SK-N-SH treated with all-trans-retinoic acid at 6 μM for 48 hours (cell line): ENCODE measurements around the gene RAC3.

Experiments used
- ATAC-seq: fragments of 200-7000 bp; cut with Tn5 transposase; 3 replicates; pipeline ENCODE4 v1.9.1; 2020; ENCODE audit warnings: mild to moderate bottlenecking, moderate library complexity
- ARNTL ChIP-seq: fragments of 450-650 bp; formaldehyde crosslinking; IDR thresholded peaks from 2 replicates; pipeline ENCODE4 v1.5.0; 2020; ENCODE audit warnings: low read depth, mild to moderate bottlenecking, moderate library complexity, borderline replicate concordance
- CSDC2 ChIP-seq: fragments of 250-450 bp; sonication (Bioruptor Pico); IDR thresholded peaks from 2 replicates; pipeline ENCODE4 v1.5.0; 2020; ENCODE audit warnings: mild to moderate bottlenecking, moderate library complexity
- ESRRG ChIP-seq: fragments of 250-450 bp; sonication (Bioruptor Pico); IDR thresholded peaks from 2 replicates; pipeline ENCODE4 v1.6.1; 2021; ENCODE audit warnings: mild to moderate bottlenecking
- GLIS3 ChIP-seq: fragments of 250-450 bp; sonication (Bioruptor Pico); IDR thresholded peaks from 2 replicates; pipeline ENCODE4 v1.5.0; 2020; ENCODE audit warnings: mild to moderate bottlenecking, moderate library complexity
- ISL1 ChIP-seq: fragments of 250-450 bp; sonication (Bioruptor Pico); IDR thresholded peaks from 2 replicates; pipeline ENCODE4 v2.1.2; 2022; ENCODE audit warnings: mild to moderate bottlenecking, moderate library complexity
- OSR1 ChIP-seq: fragments of 250-450 bp; sonication (Bioruptor Pico); IDR thresholded peaks from 2 replicates; pipeline ENCODE4 v1.8.0; 2022; ENCODE audit warnings: moderate library complexity, mild to moderate bottlenecking, inconsistent platforms
- PPARA ChIP-seq: fragments of 250-450 bp; sonication (Bioruptor Pico); IDR thresholded peaks from 2 replicates; pipeline ENCODE4 v1.5.0; 2020; ENCODE audit warnings: mild to moderate bottlenecking, borderline replicate concordance
- RARB ChIP-seq: fragments of 250-450 bp; sonication (Bioruptor Pico); IDR thresholded peaks from 2 replicates; pipeline ENCODE4 v1.8.0; 2021; ENCODE audit warnings: mild to moderate bottlenecking, moderate library complexity
- SNAI2 ChIP-seq: fragments of 250-450 bp; sonication (Bioruptor Pico); IDR thresholded peaks from 2 replicates; pipeline ENCODE4 v1.5.0; 2020; ENCODE audit warnings: mild to moderate bottlenecking, moderate library complexity
- TCF4 ChIP-seq: fragments of 250-450 bp; sonication (Bioruptor Pico); IDR thresholded peaks from 2 replicates; pipeline ENCODE4 v1.8.0; 2021; ENCODE audit warnings: mild to moderate bottlenecking, moderate library complexity, borderline replicate concordance
- TOX ChIP-seq: fragments of 250-450 bp; sonication (Bioruptor Pico); IDR thresholded peaks from 2 replicates; pipeline ENCODE4 v1.8.0; 2021; ENCODE audit warnings: mild to moderate bottlenecking, moderate library complexity, borderline replicate concordance
- ZC3H10 ChIP-seq: fragments of 250-450 bp; sonication (Bioruptor Pico); IDR thresholded peaks from 2 replicates; pipeline ENCODE4 v1.5.1; 2021; ENCODE audit warnings: mild to moderate bottlenecking, moderate library complexity
- ZFP3 ChIP-seq: fragments of 250-450 bp; sonication (Bioruptor Pico); IDR thresholded peaks from 2 replicates; pipeline ENCODE4 v1.5.0; 2020; ENCODE audit warnings: mild to moderate bottlenecking, moderate library complexity
- ZFP30 ChIP-seq: fragments of 450-650 bp; formaldehyde crosslinking; IDR thresholded peaks from 2 replicates; pipeline ENCODE4 v1.5.0; 2022; ENCODE audit warnings: mild to moderate bottlenecking, moderate library complexity
- ZNF565 ChIP-seq: fragments of 450-650 bp; formaldehyde crosslinking; conservative IDR thresholded peaks from 2 replicates; pipeline ENCODE4 v1.5.0; 2020; ENCODE audit warnings: low read depth, mild to moderate bottlenecking, moderate library complexity
- ZNF70 ChIP-seq: fragments of 450-650 bp; formaldehyde crosslinking; IDR thresholded peaks from 2 replicates; pipeline ENCODE4 v1.5.0; 2020; ENCODE audit warnings: mild to moderate bottlenecking, moderate library complexity
- TF ChIP-seq, protein P1 (sequence below): fragments of 250-450 bp; sonication (Bioruptor Pico); IDR thresholded peaks from 2 replicates; pipeline ENCODE4 v1.5.0; 2020; ENCODE audit warnings: mild to moderate bottlenecking, moderate library complexity
- TF ChIP-seq, protein P2 (sequence below): fragments of 250-450 bp; sonication (Bioruptor Pico); IDR thresholded peaks from 2 replicates; pipeline ENCODE4 v1.8.0; 2020; ENCODE audit warnings: mild to moderate bottlenecking, moderate library complexity, borderline replicate concordance
- TF ChIP-seq, protein P3 (sequence below): fragments of 250-450 bp; sonication (Bioruptor Pico); IDR thresholded peaks from 2 replicates; pipeline ENCODE4 v1.5.1; 2020; ENCODE audit warnings: low read depth, mild to moderate bottlenecking, moderate library complexity
- TF ChIP-seq, protein P4 (sequence below): fragments of 250-450 bp; sonication (Bioruptor Pico); IDR thresholded peaks from 2 replicates; pipeline ENCODE4 v1.5.1; 2021; ENCODE audit warnings: mild to moderate bottlenecking, moderate library complexity

The RAC3 gene

DNA sequence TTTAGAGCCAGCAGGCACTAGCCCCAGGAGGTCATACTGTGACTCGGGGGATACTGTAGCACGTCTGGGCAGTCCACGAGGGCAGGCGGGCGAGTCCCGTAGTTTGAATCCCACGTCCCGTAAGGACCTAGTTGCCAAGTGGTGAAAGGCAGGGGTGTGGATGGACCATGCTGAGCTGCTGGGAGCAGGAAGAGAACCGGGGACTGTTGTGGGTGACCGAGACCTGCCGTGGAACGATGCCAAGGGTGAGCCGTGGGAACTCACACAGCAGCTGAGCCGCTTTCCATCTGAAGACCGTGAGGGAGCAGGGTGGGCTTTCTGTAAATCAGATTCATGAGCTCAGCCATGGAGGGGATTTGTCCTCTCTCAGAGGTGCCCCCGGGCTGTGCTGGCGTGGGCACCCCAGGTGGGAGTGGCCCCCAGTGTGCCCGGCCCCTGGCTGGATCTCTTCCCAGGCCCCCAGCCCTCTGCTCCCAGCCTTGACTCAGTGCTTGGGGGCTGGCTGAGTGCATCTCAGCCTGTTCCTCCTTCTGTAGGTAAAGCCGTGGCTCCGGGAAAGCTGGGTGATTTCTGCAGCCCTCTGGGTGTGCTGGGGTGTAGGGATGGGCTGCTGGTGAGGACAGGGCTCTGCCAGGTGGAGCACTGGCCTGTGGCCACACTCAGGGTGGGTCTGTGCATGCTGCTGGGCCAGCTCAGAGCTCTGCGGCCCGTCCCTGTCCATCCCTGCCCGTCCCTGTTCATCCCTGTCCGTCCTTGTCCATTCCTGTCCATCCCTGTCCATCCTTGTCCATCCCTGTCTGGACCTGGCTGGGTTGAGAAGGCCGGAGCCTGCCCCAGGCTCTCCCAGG is 40.4 kb upstream of the RAC3 start:
- no peak; the same call in 1 of the 3 replicates for ATAC-seq
- TF ChIP-seq PPARA (no peak), ZNF70 (CRISPR knock-in tag) (no peak), RARB (CRISPR knock-in tag) (no peak), TCF4 (CRISPR knock-in tag) (no peak), CSDC2 (CRISPR knock-in tag) (no peak), ZFP30 (no peak), GLIS3 (no peak), ISL1 (no peak), ESRRG (CRISPR knock-in tag) (no peak), TOX (CRISPR knock-in tag) (no peak), ZNF565 (CRISPR knock-in tag) (no peak)
- TF ChIP-seq, protein P1, sequence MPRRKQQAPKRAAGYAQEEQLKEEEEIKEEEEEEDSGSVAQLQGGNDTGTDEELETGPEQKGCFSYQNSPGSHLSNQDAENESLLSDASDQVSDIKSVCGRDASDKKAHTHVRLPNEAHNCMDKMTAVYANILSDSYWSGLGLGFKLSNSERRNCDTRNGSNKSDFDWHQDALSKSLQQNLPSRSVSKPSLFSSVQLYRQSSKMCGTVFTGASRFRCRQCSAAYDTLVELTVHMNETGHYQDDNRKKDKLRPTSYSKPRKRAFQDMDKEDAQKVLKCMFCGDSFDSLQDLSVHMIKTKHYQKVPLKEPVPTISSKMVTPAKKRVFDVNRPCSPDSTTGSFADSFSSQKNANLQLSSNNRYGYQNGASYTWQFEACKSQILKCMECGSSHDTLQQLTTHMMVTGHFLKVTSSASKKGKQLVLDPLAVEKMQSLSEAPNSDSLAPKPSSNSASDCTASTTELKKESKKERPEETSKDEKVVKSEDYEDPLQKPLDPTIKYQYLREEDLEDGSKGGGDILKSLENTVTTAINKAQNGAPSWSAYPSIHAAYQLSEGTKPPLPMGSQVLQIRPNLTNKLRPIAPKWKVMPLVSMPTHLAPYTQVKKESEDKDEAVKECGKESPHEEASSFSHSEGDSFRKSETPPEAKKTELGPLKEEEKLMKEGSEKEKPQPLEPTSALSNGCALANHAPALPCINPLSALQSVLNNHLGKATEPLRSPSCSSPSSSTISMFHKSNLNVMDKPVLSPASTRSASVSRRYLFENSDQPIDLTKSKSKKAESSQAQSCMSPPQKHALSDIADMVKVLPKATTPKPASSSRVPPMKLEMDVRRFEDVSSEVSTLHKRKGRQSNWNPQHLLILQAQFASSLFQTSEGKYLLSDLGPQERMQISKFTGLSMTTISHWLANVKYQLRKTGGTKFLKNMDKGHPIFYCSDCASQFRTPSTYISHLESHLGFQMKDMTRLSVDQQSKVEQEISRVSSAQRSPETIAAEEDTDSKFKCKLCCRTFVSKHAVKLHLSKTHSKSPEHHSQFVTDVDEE = no peak
- TF ChIP-seq, protein P2, sequence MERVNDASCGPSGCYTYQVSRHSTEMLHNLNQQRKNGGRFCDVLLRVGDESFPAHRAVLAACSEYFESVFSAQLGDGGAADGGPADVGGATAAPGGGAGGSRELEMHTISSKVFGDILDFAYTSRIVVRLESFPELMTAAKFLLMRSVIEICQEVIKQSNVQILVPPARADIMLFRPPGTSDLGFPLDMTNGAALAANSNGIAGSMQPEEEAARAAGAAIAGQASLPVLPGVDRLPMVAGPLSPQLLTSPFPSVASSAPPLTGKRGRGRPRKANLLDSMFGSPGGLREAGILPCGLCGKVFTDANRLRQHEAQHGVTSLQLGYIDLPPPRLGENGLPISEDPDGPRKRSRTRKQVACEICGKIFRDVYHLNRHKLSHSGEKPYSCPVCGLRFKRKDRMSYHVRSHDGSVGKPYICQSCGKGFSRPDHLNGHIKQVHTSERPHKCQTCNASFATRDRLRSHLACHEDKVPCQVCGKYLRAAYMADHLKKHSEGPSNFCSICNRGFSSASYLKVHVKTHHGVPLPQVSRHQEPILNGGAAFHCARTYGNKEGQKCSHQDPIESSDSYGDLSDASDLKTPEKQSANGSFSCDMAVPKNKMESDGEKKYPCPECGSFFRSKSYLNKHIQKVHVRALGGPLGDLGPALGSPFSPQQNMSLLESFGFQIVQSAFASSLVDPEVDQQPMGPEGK = no peak
- TF ChIP-seq, protein P3, sequence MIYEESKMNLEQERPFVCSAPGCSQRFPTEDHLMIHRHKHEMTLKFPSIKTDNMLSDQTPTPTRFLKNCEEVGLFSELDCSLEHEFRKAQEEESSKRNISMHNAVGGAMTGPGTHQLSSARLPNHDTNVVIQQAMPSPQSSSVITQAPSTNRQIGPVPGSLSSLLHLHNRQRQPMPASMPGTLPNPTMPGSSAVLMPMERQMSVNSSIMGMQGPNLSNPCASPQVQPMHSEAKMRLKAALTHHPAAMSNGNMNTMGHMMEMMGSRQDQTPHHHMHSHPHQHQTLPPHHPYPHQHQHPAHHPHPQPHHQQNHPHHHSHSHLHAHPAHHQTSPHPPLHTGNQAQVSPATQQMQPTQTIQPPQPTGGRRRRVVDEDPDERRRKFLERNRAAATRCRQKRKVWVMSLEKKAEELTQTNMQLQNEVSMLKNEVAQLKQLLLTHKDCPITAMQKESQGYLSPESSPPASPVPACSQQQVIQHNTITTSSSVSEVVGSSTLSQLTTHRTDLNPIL = no peak
- TF ChIP-seq, protein P4, sequence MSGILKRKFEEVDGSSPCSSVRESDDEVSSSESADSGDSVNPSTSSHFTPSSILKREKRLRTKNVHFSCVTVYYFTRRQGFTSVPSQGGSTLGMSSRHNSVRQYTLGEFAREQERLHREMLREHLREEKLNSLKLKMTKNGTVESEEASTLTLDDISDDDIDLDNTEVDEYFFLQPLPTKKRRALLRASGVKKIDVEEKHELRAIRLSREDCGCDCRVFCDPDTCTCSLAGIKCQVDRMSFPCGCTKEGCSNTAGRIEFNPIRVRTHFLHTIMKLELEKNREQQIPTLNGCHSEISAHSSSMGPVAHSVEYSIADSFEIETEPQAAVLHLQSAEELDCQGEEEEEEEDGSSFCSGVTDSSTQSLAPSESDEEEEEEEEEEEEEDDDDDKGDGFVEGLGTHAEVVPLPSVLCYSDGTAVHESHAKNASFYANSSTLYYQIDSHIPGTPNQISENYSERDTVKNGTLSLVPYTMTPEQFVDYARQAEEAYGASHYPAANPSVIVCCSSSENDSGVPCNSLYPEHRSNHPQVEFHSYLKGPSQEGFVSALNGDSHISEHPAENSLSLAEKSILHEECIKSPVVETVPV (CRISPR knock-in tag) = no peak

DNA sequence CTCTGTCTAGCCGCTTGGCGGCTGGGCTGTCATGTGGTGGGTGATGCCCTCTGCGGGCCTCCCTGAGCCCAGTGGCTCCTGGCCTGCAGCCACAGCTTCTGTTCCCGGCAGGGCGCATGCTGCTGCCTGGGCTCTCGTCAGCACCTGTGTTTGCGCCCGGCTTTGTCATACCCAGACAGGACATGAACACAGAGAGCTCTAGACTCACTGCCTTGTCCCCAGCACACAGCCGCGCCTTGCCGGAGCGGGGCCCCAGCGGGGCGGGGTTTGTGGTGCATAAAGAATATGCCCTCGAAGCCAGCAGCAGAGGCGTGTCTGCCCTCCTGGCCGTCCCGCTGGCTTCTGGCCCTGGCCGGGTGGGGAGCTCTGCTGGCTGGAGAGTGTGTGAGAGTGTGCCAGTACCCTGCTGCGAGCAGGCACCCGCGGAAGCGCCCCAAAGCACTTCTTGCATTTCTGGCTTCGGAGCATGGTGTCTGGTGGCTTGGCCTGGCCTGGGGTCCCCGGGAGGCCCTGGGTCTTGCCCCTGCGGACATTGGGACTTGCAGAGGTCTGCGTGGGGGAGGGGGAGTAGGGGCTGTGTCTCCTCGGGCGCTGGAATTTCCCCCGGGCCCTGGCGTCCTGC is 39.7 kb upstream of the RAC3 start:
- TF ChIP-seq ZC3H10 (CRISPR knock-in tag) = no peak
- TF ChIP-seq ZFP3 (CRISPR knock-in tag) = 0 out of 2 replicates have a peak, but pooled peaks have one; percentile 24
- TF ChIP-seq, all 23 proteins: peak for 1
- ATAC-seq = peak; percentile 43

DNA sequence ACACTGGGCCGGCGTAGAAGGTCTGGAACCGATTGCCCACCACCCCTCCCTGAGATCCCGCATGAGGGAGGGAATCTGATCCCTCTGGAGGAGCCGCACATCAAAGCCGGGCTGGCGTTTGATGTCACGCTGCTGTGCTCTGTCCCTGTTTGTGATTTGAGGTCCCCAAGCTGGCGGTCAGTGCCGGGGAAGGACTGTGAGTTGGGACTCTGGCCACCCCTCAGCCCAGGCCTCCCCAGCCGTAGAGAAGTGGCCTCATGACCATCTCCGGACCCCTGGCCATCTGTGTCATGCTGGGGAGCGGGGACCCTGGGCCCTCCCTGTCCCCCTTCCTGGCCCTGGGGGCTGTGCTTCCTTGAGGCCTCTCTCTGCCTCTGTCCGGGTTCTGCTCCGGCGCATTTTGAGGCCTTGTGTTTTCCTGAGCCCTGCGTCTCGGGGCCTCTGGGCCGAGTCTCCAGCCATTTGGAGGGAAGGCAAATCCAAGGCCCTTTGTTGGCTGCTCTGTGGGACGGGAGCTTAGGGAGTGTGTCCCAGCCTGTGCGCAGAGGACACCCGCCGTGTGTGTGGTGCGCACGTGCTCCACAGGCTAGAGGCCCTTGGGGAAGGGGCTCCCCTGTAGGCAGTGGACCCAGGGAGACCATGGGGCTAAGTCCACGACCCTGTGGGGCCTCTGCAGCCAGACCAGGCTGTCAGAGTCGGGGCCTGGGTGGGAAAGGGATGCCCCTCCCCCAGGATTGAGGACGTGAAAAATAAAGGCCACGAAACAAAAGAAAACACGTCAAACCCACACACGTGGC is 39.0 kb upstream of the RAC3 start:
- no peak for ATAC-seq
- no peak for TF ChIP-seq PPARA
- TF ChIP-seq OSR1 (CRISPR knock-in tag) = no peak
- TF ChIP-seq SNAI2 (CRISPR knock-in tag) = no peak
- no peak for TF ChIP-seq ARNTL (CRISPR knock-in tag)
- TF ChIP-seq ZC3H10 (CRISPR knock-in tag) = no peak
